ENCODE data around the gene TMEM140.

Gene TMEM140

GRCh38 chr7:135147899-135148721 lies at the start of gene TMEM140:
Gene TMEM140 (plus strand): TSS chr7:135148072. CDS start chr7:135164442, 16,370 bp downstream.
- POLR2A ChIA-PET: interaction anchor here (1.0 to 1.2 kb wide), 2 partner anchors 12 to 21 kb away, joined by 3 to 4 read pairs; no protein-coding TSS in a partner anchor

DNA sequence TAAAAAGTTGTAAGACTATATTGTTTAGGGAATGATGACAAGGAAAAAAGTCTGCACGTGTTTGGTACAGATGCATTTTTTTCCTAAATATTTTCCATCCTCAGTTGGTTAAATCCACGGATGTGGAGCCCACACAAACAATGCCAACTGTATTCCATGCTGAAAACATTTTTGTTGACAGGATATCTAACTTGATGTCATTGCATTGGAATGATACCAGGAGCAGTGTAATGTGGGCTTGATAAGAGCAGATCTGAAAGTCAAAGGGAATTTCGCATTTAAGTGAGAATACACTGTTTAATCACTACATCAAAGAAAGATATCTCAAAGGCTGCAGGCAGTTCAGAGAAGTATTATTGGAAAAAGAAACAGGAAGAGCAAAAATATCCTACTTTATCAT lies 49.5 kb upstream of the TMEM140 start:
- POLR2A ChIA-PET: no interaction called here
- TF ChIP-seq NFRKB (IDR thresholded peaks at IDR 0.05) (no peak), ZNF384 (IDR thresholded peaks at IDR 0.05) (no peak)
- CTCF ChIA-PET: no interaction called here
- no peak for DNase-seq (ENCODE audit: extremely low spot score)

More at GRCh38 chr7:135147899-135148721, at the start of gene TMEM140:
- CTCF ChIA-PET: no interaction called here
- TF ChIP-seq SUZ12 (IDR thresholded peaks at IDR 0.05) (no peak), L3MBTL2 (conservative IDR thresholded peaks at IDR 0.05) (no peak), CTBP1 (IDR thresholded peaks at IDR 0.05; ENCODE audit: borderline replicate concordance) (no peak), HDGF (IDR thresholded peaks at IDR 0.05; ENCODE audit: borderline replicate concordance) (no peak), ZNF384 (IDR thresholded peaks at IDR 0.05) (no peak), PKNOX1 (IDR thresholded peaks at IDR 0.05) (no peak), SP1 (IDR thresholded peaks at IDR 0.05) (no peak), ARNT (IDR thresholded peaks at IDR 0.05) (no peak), FOXA1 (IDR thresholded peaks at IDR 0.05) (no peak), ELF4 (IDR thresholded peaks at IDR 0.05) (no peak), NFRKB (IDR thresholded peaks at IDR 0.05) (no peak), LEF1 (IDR thresholded peaks at IDR 0.05; ENCODE audit: borderline replicate concordance) (no peak), FOXM1 (IDR thresholded peaks at IDR 0.05; ENCODE audit: borderline replicate concordance) (no peak), TARDBP (IDR thresholded peaks at IDR 0.05) (no peak), FOXK2 (IDR thresholded peaks at IDR 0.05) (no peak), BHLHE40 (IDR thresholded peaks at IDR 0.05; ENCODE audit: borderline replicate concordance) (no peak)
- DNase-seq (ENCODE audit: extremely low spot score): no peak

DNA sequence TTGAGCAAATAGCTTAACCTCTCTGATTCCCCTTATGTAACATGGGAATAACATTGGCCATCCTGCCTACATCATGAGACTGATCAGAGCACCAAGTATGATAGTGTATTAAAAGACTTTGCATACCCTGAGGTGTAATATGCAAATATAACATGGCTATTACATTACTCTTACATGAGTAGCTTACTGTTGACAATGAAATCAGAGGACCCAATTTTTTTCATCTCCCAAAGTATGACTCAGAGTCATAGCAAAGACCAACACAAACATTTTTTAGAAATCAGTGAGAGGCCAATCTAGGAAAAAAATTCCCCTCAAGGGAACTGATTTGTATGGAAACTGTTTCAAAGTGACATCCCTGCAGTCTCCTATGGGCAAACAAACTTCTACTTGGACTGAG lies 47.0 kb upstream of the TMEM140 start:
- no peak for DNase-seq (ENCODE audit: extremely low spot score)
- ChIA-PET CTCF (no interaction called here), POLR2A (no interaction called here)
- TF ChIP-seq CTBP1 (IDR thresholded peaks at IDR 0.05; ENCODE audit: borderline replicate concordance) (no peak), LEF1 (IDR thresholded peaks at IDR 0.05; ENCODE audit: borderline replicate concordance) (no peak), L3MBTL2 (conservative IDR thresholded peaks at IDR 0.05) (no peak), PKNOX1 (IDR thresholded peaks at IDR 0.05) (no peak), HDGF (IDR thresholded peaks at IDR 0.05; ENCODE audit: borderline replicate concordance) (no peak), ARNT (IDR thresholded peaks at IDR 0.05) (no peak), NFRKB (IDR thresholded peaks at IDR 0.05) (no peak)

DNA sequence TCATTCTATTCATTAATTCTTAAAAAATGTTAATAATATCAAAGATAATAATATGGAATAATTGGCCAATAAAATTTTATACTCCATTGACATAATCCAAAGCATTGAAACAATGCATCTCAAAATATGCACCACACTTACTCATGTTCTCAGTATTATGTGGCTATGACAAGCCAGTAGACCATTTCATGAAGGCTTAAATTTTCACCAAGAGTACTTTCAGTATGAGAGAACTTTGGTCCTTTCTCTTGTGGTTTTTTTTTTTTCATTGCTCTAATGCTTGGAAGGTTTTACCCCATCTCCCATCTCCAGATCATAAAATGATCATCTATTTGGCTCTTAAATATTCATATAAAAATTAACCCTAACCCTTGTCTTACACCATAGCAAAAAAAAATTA lies 45.5 kb upstream of the TMEM140 start:
- ChIA-PET CTCF (no interaction called here), POLR2A (no interaction called here)
- TF ChIP-seq SP1 (IDR thresholded peaks at IDR 0.05) (no peak), LEF1 (IDR thresholded peaks at IDR 0.05; ENCODE audit: borderline replicate concordance) (no peak), ZNF384 (IDR thresholded peaks at IDR 0.05) (no peak), HDGF (IDR thresholded peaks at IDR 0.05; ENCODE audit: borderline replicate concordance) (no peak), PKNOX1 (IDR thresholded peaks at IDR 0.05) (no peak), TARDBP (IDR thresholded peaks at IDR 0.05) (no peak), FOXM1 (IDR thresholded peaks at IDR 0.05; ENCODE audit: borderline replicate concordance) (no peak), CTBP1 (IDR thresholded peaks at IDR 0.05; ENCODE audit: borderline replicate concordance) (no peak)
- DNase-seq (ENCODE audit: extremely low spot score): no peak

GRCh38 chr7:135109562-135109961 lies 38.3 kb upstream of the TMEM140 start:
- no peak for DNase-seq (ENCODE audit: extremely low spot score)
- ChIA-PET CTCF (no interaction called here), POLR2A (interaction anchor here (0.7 kb wide), 1 partner anchor 793 kb away, joined by 3 read pairs; the partner anchor contains the start of gene SLC35B4)
- TF ChIP-seq FOXM1 (IDR thresholded peaks at IDR 0.05; ENCODE audit: borderline replicate concordance) (no peak), L3MBTL2 (conservative IDR thresholded peaks at IDR 0.05) (no peak), CTBP1 (IDR thresholded peaks at IDR 0.05; ENCODE audit: borderline replicate concordance) (no peak)

- CTCF ChIA-PET: no interaction called here
- POLR2A ChIA-PET: interaction anchor here (0.7 kb wide), 1 partner anchor 793 kb away, joined by 3 read pairs; the partner anchor contains the start of gene SLC35B4
Measured at GRCh38 chr7:135109976-135110375, 37.9 kb upstream of the TMEM140 start.

More at GRCh38 chr7:135109976-135110375, 37.9 kb upstream of the TMEM140 start:
- no peak for TF ChIP-seq SUZ12 (IDR thresholded peaks at IDR 0.05)
- TF ChIP-seq FOXK2 (IDR thresholded peaks at IDR 0.05): no peak
- TF ChIP-seq LEF1 (IDR thresholded peaks at IDR 0.05; ENCODE audit: borderline replicate concordance): no peak
- TF ChIP-seq ARNT (IDR thresholded peaks at IDR 0.05): no peak
- no peak for TF ChIP-seq BHLHE40 (IDR thresholded peaks at IDR 0.05; ENCODE audit: borderline replicate concordance)
- no peak for TF ChIP-seq CTBP1 (IDR thresholded peaks at IDR 0.05; ENCODE audit: borderline replicate concordance)
- no peak for TF ChIP-seq ELF4 (IDR thresholded peaks at IDR 0.05)
- DNase-seq (ENCODE audit: extremely low spot score): no peak

All from HEK293T (cell line).